Fibroblast of gingiva (primary cell): ENCODE results near the gene SPATA21.

Experiments used
- DNase-seq: peaks from one replicate; pipeline ENCODE4 v3.0.0-alpha.2; 2011; ENCODE audit warnings: low read depth

SPATA21 gene

GRCh38 chr1:16421201-16421600 lies 16.0 kb downstream of the SPATA21 start:
- DNase-seq, result no peak

- no peak for DNase-seq
These were observed 16.7 kb downstream of the SPATA21 start for GRCh38 chr1:16420424-16421118.

- DNase-seq, result no peak
These were observed 18.3 kb downstream of the SPATA21 start for GRCh38 chr1:16418823-16419425.

- no peak for DNase-seq
These were observed 24.0 kb downstream of the SPATA21 start for GRCh38 chr1:16413191-16413590.

- no peak for DNase-seq
These were observed 26.4 kb downstream of the SPATA21 start for GRCh38 chr1:16410803-16411202.

- no peak for DNase-seq
These were observed 27.6 kb downstream of the SPATA21 start for GRCh38 chr1:16409536-16410152.

- DNase-seq, result no peak
These were observed 30.4 kb downstream of the SPATA21 start for GRCh38 chr1:16406868-16407267.

- DNase-seq, result no peak
These were observed 31.8 kb downstream of the SPATA21 start for GRCh38 chr1:16405441-16405840.

- DNase-seq, result no peak
These were observed 34.5 kb downstream of the SPATA21 start for GRCh38 chr1:16402742-16403141.

- no peak for DNase-seq
These were observed 38.8 kb downstream of the SPATA21 start for GRCh38 chr1:16398371-16398953.

- DNase-seq, result no peak
These were observed 40.1 kb downstream of the SPATA21 start for GRCh38 chr1:16397120-16397519.

- peak; percentile 78 for DNase-seq
These were observed 40.6 kb downstream of the SPATA21 start for GRCh38 chr1:16396591-16396990.

GRCh38 chr1:16394977-16395376 lies 42.2 kb downstream of the SPATA21 start:
- DNase-seq, result no peak

- DNase-seq, result no peak
These were observed 43.4 kb downstream of the SPATA21 start for GRCh38 chr1:16393570-16394521.

GRCh38 chr1:16392740-16393569 lies 44.3 kb downstream of the SPATA21 start:
- no peak for DNase-seq

- DNase-seq, result no peak
These were observed 45.8 kb downstream of the SPATA21 start for GRCh38 chr1:16391411-16391810.

- DNase-seq, result no peak
These were observed 49.7 kb downstream of the SPATA21 start for GRCh38 chr1:16387201-16388188.

GRCh38 chr1:16386454-16387113 lies 50.6 kb downstream of the SPATA21 start:
- DNase-seq, result peak; percentile 96
